Endothelial cell of umbilical vein (primary cell): ENCODE results near the gene UBE3D. TPM values are rescaled to one million over a fixed set of nuclear protein-coding genes. Genes with fewer than 3 reads are reported as not detected.

Source experiments
- BruUV-seq: library from RNA; stranded (reverse); fragments of 400-500 nt; replicated peaks from 2 replicates; lab custom pipeline; 2021; lab: Mats Ljungman, UMichigan
- CTCF ChIA-PET: fragments of 300-600, 350-600 bp; sonication (Branson Sonifier 250); formaldehyde crosslinking; loops from one replicate; lab custom pipeline; 2021; ENCODE audit warnings: antibody characterized with exemption, inconsistent platforms; lab: Charles Lee
- POLR2A ChIA-PET: fragments of 300-600, 350-600 bp; sonication (Branson Sonifier 250); formaldehyde crosslinking; loops from one replicate; lab custom pipeline; 2021; ENCODE audit warnings: antibody characterized with exemption, inconsistent platforms; lab: Charles Lee
- DNase-seq: peaks from one replicate; pipeline ENCODE4 v3.0.0-alpha.2; 2011; ENCODE audit warnings: low read depth, low spot score
- FAIRE-seq: peaks from 2 replicates; lab custom pipeline; 2011; peaks lifted over from hg19 to GRCh38; lab: Jason Lieb, UNC
- H2AFZ ChIP-seq: 2 replicates; pipeline ENCODE4 v1.6.0; 2012; ENCODE audit warnings: low read depth, low read length, control low read depth, inconsistent platforms
- H3K27ac ChIP-seq: 2 replicates; pipeline ENCODE4 v1.5.1; 2011; ENCODE audit warnings: low read depth, mild to moderate bottlenecking, control low read depth, low read length, moderate library complexity; ENCODE audit not compliant: insufficient read depth
- H3K27me3 ChIP-seq, 2 experiments: 2 replicates each; pipeline versions ENCODE4 v1.6.0 to v1.6.1; 2011; ENCODE audit warnings: low read length in 2 of 2, mixed read lengths in 1 of 2; ENCODE audit not compliant: control insufficient read depth in 2 of 2, insufficient read depth in 2 of 2
- H3K36me3 ChIP-seq, 2 experiments: 2 replicates in 1 of 2; 3 replicates in 1 of 2; pipeline ENCODE4 v1.5.1; 2011; ENCODE audit warnings: low read length in 2 of 2, mild to moderate bottlenecking in 1 of 2, moderate library complexity in 1 of 2; ENCODE audit not compliant: control insufficient read depth in 2 of 2, insufficient read depth in 2 of 2; ENCODE audit errors: extremely low read depth in 1 of 2
- H3K4me1 ChIP-seq: 3 replicates; pipeline ENCODE4 v1.5.1; 2011; ENCODE audit warnings: mild to moderate bottlenecking, low read length; ENCODE audit not compliant: control insufficient read depth, insufficient read depth; ENCODE audit errors: extremely low read depth
- H3K4me2 ChIP-seq: 2 replicates; pipeline ENCODE4 v1.6.1; 2011; ENCODE audit warnings: low read length, control low read depth, mixed read lengths; ENCODE audit not compliant: insufficient read depth
- H3K4me3 ChIP-seq, 3 experiments: fragments of 200-600 bp in 1 of 3; sonication (generic), shearing (Covaris generic) in 1 of 3; replicated peaks in 1 of 3; 2 replicates each; pipeline ENCODE4 v1.5.1; 2011 to 2016; ENCODE audit warnings: control low read depth in 3 of 3, low read length in 3 of 3, mild to moderate bottlenecking in 2 of 3, inconsistent platforms in 1 of 3, low read depth in 1 of 3, moderate library complexity in 1 of 3; ENCODE audit not compliant: insufficient read depth in 1 of 3
- H3K79me2 ChIP-seq: 2 replicates; pipeline ENCODE4 v1.6.0; 2012; ENCODE audit warnings: low read length, inconsistent platforms; ENCODE audit not compliant: control insufficient read depth, insufficient read depth
- H3K9ac ChIP-seq: replicated peaks from 2 replicates; pipeline ENCODE3; 2011; ENCODE audit warnings: low read length, control low read depth; ENCODE audit not compliant: insufficient read depth; ENCODE audit errors: extremely low read depth
- H3K9me1 ChIP-seq: replicated peaks from 3 replicates; pipeline ENCODE4 v1.6.0; 2011; ENCODE audit warnings: mild to moderate bottlenecking, low read length; ENCODE audit not compliant: control insufficient read depth, insufficient read depth; ENCODE audit errors: extremely low read depth
- H3K9me3 ChIP-seq: replicated peaks from 2 replicates; pipeline ENCODE4 v1.5.1; 2012; ENCODE audit warnings: low read length, inconsistent platforms; ENCODE audit not compliant: control insufficient read depth, insufficient read depth
- H4K20me1 ChIP-seq: replicated peaks from 2 replicates; pipeline ENCODE3; 2011; ENCODE audit warnings: mild to moderate bottlenecking, low read length; ENCODE audit not compliant: control insufficient read depth, insufficient read depth; ENCODE audit errors: extremely low read depth
- EZH2 ChIP-seq: IDR thresholded peaks from 2 replicates; pipeline ENCODE4 v1.6.1; 2012; ENCODE audit warnings: borderline replicate concordance, low read depth, mild to moderate bottlenecking, moderate library complexity, low read length, inconsistent platforms; ENCODE audit not compliant: severe bottlenecking
- FOS ChIP-seq: IDR thresholded peaks from 2 replicates; pipeline ENCODE4 v1.6.1; 2011; ENCODE audit warnings: mild to moderate bottlenecking, low read length, moderate library complexity, borderline replicate concordance; ENCODE audit not compliant: insufficient read depth
- GATA2 ChIP-seq: IDR thresholded peaks from 2 replicates; pipeline ENCODE4 v1.7.0; 2011; ENCODE audit warnings: low read depth, mild to moderate bottlenecking, moderate library complexity, mixed read lengths, low read length; ENCODE audit not compliant: insufficient read length, insufficient read depth
- JUN ChIP-seq: IDR thresholded peaks from 2 replicates; pipeline ENCODE4 v1.6.1; 2011; ENCODE audit warnings: borderline replicate concordance, low read depth; ENCODE audit not compliant: insufficient read length, insufficient read depth
- MYC ChIP-seq: IDR thresholded peaks from one replicate; pipeline ENCODE4 v1.6.1; 2011; ENCODE audit warnings: mild to moderate bottlenecking, low read depth, low read length
- POLR2A ChIP-seq: IDR thresholded peaks from 2 replicates; pipeline ENCODE4 v1.6.1; 2012; ENCODE audit warnings: low read depth, mild to moderate bottlenecking, control low read depth, low read length
- POLR2AphosphoS5 ChIP-seq: IDR thresholded peaks from 2 replicates; pipeline ENCODE4 v1.6.1; 2012; ENCODE audit warnings: low read depth, mild to moderate bottlenecking, control low read depth, low read length, moderate library complexity; ENCODE audit not compliant: insufficient read depth
- dilution Hi-C: fragments of 300-500 bp; cut with MboI; formaldehyde crosslinking; loops from one replicate; pipeline ENCODE4 v1.15.0; 2019; ENCODE audit warnings: low sequenced_read_pairs; ENCODE audit not compliant: extremely low pct_ligation_motif_present
- intact Hi-C: fragments of 100-400 bp; cut with micrococcal nuclease; formaldehyde crosslinking; loops from one replicate; pipeline ENCODE4 v1.10.0; 2022
- polyA plus RNA-seq, 4 experiments: library from polyadenylated mRNA; depleted of rRNA in 3 of 4; stranded (reverse) in 3 of 4; unstranded in 1 of 4; fragments of >200 nt; gene quantifications; 2 replicates each; pipeline versions ENCODE4 v1.2.1 to v1.2.3, GENCODE V29; 2011 to 2012; ENCODE audit warnings: missing spikeins in 1 of 4
- total RNA-seq: library from RNA; stranded (reverse); gene quantifications from 2 replicates; pipeline ENCODE4 v1.2.3, GENCODE V29; 2021
- TF ChIP-seq, protein P1 (sequence below), 2 donors: IDR thresholded peaks; 1 replicate in 1 of 2; 2 replicates in 1 of 2; pipeline ENCODE4 v1.5.1; 2011; ENCODE audit warnings: low read length in 2 of 2, mild to moderate bottlenecking in 2 of 2, moderate library complexity in 2 of 2, control low read depth in 1 of 2, inconsistent platforms in 1 of 2, low read depth in 1 of 2; ENCODE audit not compliant: insufficient read depth in 1 of 2; ENCODE audit errors: extremely low read depth in 1 of 2
- TF ChIP-seq, protein P2 (sequence below): IDR thresholded peaks from 2 replicates; pipeline ENCODE4 v1.6.1; 2011; ENCODE audit not compliant: insufficient read depth, insufficient read length

The UBE3D gene
- total and polyA plus RNA-seq, 2 donors (not counting 3 experiments of a cell fraction or from before 2014, with no cell fraction given): 1.9 to 6.2 TPM

DNA sequence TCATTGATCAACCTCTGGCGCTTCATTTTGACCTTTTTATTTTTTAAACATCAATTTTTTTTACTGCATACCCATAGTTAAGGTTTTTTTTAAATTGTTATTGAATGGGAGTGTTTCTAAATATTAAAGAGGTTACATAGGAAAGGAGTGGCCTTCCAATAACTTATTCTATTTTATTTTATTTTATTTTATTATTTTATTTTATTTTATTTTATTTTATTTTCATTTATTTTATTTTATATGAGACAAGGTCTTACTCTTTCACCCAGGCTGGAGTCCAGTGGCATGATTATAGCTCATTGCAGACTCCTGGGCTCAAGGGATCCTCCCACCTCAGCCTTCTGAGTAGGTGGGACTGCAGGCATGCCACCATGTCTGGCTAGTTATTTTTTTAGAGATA lies 32.0 kb upstream of the UBE3D start:
- no peak for FAIRE-seq

More for the DNA sequence above, 32.0 kb upstream of the UBE3D start:
- Histone ChIP-seq H2AFZ (no peak overlapping the region), H3K9me1 (no peaks in the 10 kb centered on the region), H3K4me1 (peaks cover 5% of the 10 kb centered on the region), H3K4me3 (no peak overlapping the region), H3K9me3 (no peaks in the 10 kb centered on the region), H3K36me3 (no peaks in the 10 kb centered on the region), H4K20me1 (no peaks in the 10 kb centered on the region), H3K27ac (no peak overlapping the region), H3K79me2 (no peaks in the 10 kb centered on the region), H3K27me3 (no peaks in the 10 kb centered on the region), H3K9ac (no peak overlapping the region), H3K4me2 (no peak overlapping the region)
- DNase-seq: no peak
- TF ChIP-seq MYC (no peak), POLR2A (no peak), GATA2 (no peak), POLR2AphosphoS5 (no peak), FOS (no peak), JUN (no peak), EZH2 (no peak)
- TF ChIP-seq, protein P1, sequence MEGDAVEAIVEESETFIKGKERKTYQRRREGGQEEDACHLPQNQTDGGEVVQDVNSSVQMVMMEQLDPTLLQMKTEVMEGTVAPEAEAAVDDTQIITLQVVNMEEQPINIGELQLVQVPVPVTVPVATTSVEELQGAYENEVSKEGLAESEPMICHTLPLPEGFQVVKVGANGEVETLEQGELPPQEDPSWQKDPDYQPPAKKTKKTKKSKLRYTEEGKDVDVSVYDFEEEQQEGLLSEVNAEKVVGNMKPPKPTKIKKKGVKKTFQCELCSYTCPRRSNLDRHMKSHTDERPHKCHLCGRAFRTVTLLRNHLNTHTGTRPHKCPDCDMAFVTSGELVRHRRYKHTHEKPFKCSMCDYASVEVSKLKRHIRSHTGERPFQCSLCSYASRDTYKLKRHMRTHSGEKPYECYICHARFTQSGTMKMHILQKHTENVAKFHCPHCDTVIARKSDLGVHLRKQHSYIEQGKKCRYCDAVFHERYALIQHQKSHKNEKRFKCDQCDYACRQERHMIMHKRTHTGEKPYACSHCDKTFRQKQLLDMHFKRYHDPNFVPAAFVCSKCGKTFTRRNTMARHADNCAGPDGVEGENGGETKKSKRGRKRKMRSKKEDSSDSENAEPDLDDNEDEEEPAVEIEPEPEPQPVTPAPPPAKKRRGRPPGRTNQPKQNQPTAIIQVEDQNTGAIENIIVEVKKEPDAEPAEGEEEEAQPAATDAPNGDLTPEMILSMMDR (IDR thresholded peaks at IDR 0.05; ENCODE audit: extremely low read depth in 1 of 2, insufficient read depth in 1 of 2, low read depth in 1 of 2, low read length in 2 of 2): no peak
- TF ChIP-seq, protein P2, sequence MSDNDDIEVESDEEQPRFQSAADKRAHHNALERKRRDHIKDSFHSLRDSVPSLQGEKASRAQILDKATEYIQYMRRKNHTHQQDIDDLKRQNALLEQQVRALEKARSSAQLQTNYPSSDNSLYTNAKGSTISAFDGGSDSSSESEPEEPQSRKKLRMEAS: no peak
- POLR2A ChIA-PET: no interaction called here
- dilution Hi-C loops (loop anchor here (25.0 kb wide), 1 partner anchor 415 kb away; the partner anchor contains the start of gene PRSS35), intact Hi-C loops (no loop called here)
- no TSS peak for BruUV-seq
- CTCF ChIA-PET: interaction anchor here (1.3 kb wide), 1 partner anchor 30 kb away, joined by 4 read pairs; the partner anchor contains the start of gene DOP1A
